ENCODE results near the gene KANSL3. TPM values are rescaled to one million over a fixed set of nuclear protein-coding genes. Genes with fewer than 3 reads are reported as not detected.

The KANSL3 gene
- total and polyA plus RNA-seq, 12 donors, result 22.3 to 58.3 (median 36.6) TPM

DNA sequence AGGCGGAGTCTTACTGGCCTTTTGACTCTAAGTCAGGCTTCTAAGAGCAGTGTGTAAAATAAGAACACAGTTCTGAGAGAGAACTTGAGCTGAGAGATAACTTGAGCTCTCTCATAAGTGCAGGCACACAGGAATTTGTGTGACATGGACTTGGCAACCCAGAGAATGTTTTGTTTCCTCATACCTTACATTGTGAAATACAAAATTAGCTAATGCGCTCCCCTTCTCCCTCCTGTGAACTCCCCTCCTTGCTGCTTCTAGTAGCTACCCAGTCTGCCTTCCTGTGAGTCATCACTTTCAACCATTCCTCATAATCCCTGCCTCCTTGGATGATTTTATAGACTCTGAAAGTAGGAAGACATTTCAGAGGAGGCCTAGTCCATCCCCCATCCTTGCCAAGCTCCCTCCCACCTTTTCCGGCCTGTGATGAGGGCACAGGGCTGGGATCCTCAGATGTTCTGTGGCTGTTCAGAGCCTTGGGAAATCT, 27.0 kb upstream of the KANSL3 start:
- Histone ChIP-seq H3K36me3 (replicated peaks in 1 of 2) (no peaks in the 10 kb centered on the region), H3K4me1 (replicated peaks in 1 of 2) (peaks cover 0 to 9% of the 10 kb centered on the region in 2 donors), H3K9me3 (replicated peaks in 1 of 3) (no peaks in the 10 kb centered on the region), H3K27ac (peak overlapping the region in 3 of 5 donors; percentile 39 to 73 (median 58)), H3K4me3 (no peak overlapping the region), H3K27me3 (no peaks in the 10 kb centered on the region)
- intact Hi-C loops (cut with DNase I), result no loop called here
- TF ChIP-seq, protein P1, sequence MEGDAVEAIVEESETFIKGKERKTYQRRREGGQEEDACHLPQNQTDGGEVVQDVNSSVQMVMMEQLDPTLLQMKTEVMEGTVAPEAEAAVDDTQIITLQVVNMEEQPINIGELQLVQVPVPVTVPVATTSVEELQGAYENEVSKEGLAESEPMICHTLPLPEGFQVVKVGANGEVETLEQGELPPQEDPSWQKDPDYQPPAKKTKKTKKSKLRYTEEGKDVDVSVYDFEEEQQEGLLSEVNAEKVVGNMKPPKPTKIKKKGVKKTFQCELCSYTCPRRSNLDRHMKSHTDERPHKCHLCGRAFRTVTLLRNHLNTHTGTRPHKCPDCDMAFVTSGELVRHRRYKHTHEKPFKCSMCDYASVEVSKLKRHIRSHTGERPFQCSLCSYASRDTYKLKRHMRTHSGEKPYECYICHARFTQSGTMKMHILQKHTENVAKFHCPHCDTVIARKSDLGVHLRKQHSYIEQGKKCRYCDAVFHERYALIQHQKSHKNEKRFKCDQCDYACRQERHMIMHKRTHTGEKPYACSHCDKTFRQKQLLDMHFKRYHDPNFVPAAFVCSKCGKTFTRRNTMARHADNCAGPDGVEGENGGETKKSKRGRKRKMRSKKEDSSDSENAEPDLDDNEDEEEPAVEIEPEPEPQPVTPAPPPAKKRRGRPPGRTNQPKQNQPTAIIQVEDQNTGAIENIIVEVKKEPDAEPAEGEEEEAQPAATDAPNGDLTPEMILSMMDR (IDR thresholded peaks at IDR 0.05), result no peak
- TF ChIP-seq POLR2A (IDR thresholded peaks at IDR 0.05), result no peak
- DNase-seq, result peak in 6 of 7 donors; percentile 37 to 72 (median 64)
- 65 to 68% (median 67%) methylated on average over 3 of the region's 3 CpGs for WGBS, 4 donors

- intact Hi-C loops (cut with DNase I), result no loop called here
- Histone ChIP-seq H3K36me3 (replicated peaks in 1 of 2) (no peaks in the 10 kb centered on the region), H3K27me3 (no peaks in the 10 kb centered on the region), H3K9me3 (replicated peaks in 1 of 3) (no peaks in the 10 kb centered on the region), H3K27ac (peak overlapping the region in 2 of 5 donors; percentile 58 to 73), H3K4me3 (no peak overlapping the region), H3K4me1 (replicated peaks in 1 of 2) (peaks cover 0 to 9% of the 10 kb centered on the region in 2 donors)
- DNase-seq, result no peak
- TF ChIP-seq, protein P1 (IDR thresholded peaks at IDR 0.05), result no peak
- TF ChIP-seq POLR2A (IDR thresholded peaks at IDR 0.05), result no peak
- WGBS, 4 donors, result 90 to 96% (median 92%) methylated on average over 3 of the region's 3 CpGs
Observed at GRCh38 chr2:96664366-96664925, 26.3 kb upstream of the KANSL3 start.

DNA sequence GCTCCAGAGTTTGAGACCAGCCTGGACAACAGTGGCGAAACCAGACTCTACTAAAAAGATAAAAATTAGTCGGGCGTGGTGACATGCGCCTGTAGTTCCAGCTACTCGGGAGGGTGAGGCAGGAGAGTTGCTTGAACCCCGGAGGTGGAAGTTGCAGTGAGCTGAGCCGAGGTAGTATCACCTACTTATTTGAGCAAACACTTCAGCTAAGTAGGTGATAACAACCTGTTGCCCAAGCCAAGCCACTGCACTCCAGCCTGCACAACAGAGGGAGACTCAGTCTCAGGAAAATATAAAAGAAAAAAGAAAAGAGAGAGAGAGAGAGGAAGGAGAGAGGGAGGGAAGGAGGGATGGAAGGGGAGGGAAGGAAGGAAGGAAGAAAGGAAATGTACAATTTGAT, 25.7 kb upstream of the KANSL3 start:
- Histone ChIP-seq H3K27ac (no peak overlapping the region), H3K4me1 (replicated peaks in 1 of 2) (peaks cover 0 to 9% of the 10 kb centered on the region in 2 donors), H3K36me3 (replicated peaks in 1 of 2) (no peaks in the 10 kb centered on the region), H3K4me3 (no peak overlapping the region), H3K27me3 (no peaks in the 10 kb centered on the region), H3K9me3 (replicated peaks in 1 of 3) (no peaks in the 10 kb centered on the region)
- WGBS, 4 donors, result 83 to 89% (median 86%) methylated on average over 7 of the region's 7 CpGs
- no peak for DNase-seq
- intact Hi-C loops (cut with DNase I), result no loop called here
- no peak for TF ChIP-seq POLR2A (IDR thresholded peaks at IDR 0.05)

DNA sequence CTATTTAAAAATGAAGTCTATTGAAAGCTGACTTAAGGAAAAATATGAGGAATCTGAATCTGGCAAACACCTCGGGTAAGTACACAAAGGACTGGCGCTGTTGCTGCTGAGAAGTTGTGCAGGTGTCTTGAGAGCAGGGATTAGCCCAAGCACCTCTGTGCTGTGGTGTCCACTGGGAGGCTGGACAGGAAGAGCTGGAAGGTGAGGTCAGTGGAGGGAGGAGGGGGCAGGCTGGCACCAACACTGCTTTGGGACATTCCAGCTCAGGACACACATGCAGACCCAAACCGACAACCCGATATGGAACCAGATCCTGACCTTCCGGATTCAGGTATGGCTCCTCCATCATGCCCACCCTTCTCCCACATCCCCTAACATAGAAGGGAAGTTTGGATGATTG, 25.1 kb upstream of the KANSL3 start:
- H3K27ac ChIP-seq, result no peak overlapping the region
- 86 to 95% (median 95%) methylated on average over 5 of the region's 5 CpGs for WGBS, 4 donors
- H3K36me3 ChIP-seq (replicated peaks in 1 of 2), result no peaks in the 10 kb centered on the region
- no peak for TF ChIP-seq POLR2A (IDR thresholded peaks at IDR 0.05)
- TF ChIP-seq, protein P1 (IDR thresholded peaks at IDR 0.05), result no peak
- H3K27me3 ChIP-seq, result no peaks in the 10 kb centered on the region
- no peak for DNase-seq
- peaks cover 0 to 9% of the 10 kb centered on the region in 2 donors for H3K4me1 ChIP-seq (replicated peaks in 1 of 2)
- intact Hi-C loops (cut with DNase I), result no loop called here
- H3K4me3 ChIP-seq, result no peak overlapping the region
- H3K9me3 ChIP-seq (replicated peaks in 1 of 3), result no peaks in the 10 kb centered on the region

- 86 to 92% (median 89%) methylated on average over 9 of the region's 9 CpGs for WGBS, 4 donors
- no peak for DNase-seq
- TF ChIP-seq, protein P1 (IDR thresholded peaks at IDR 0.05), result no peak
- TF ChIP-seq POLR2A (IDR thresholded peaks at IDR 0.05), result no peak
- intact Hi-C loops (cut with DNase I), result no loop called here
- no peaks in the 10 kb centered on the region for H3K9me3 ChIP-seq (replicated peaks in 1 of 3)
- H3K27ac ChIP-seq, result no peak overlapping the region
- H3K27me3 ChIP-seq, result no peaks in the 10 kb centered on the region
- peaks cover 0 to 9% of the 10 kb centered on the region in 2 donors for H3K4me1 ChIP-seq (replicated peaks in 1 of 2)
- no peak overlapping the region for H3K4me3 ChIP-seq
- no peaks in the 10 kb centered on the region for H3K36me3 ChIP-seq (replicated peaks in 1 of 2)
Observed at GRCh38 chr2:96662360-96662759, 24.2 kb upstream of the KANSL3 start.

Data from adrenal gland (tissue), 12 donors.